Measurements from ENCODE around the gene HEG1.

Gene HEG1

DNA sequence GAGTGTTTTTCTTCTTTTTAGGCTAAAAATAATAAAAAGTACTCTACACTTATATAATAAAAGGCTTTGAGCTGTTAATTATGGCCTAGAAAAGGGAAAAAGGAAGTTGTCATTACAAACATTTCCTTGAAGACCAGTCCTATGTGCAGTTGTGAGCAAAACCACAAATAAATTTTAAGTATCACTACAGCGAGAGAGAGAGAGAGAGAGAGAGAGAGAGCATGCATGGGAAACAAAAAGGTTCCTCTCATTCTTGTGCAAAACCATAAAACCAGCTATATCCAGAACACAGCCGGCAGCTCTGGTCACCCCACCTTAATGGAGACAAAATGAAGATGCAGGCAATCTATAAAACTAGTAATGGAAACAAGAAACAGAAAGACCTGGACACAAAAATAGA lies 33.6 kb downstream of the HEG1 start:
- Histone ChIP-seq H3K27ac (replicated peaks) (no peak overlapping the region), H3K27me3 (ENCODE audit: insufficient read depth, poor library complexity, severe bottlenecking) (peaks cover 12% of the 10 kb centered on the region), H3K4me3 (replicated peaks; ENCODE audit: insufficient read depth, low read length) (no peak overlapping the region)
- TF ChIP-seq SPI1 (IDR thresholded peaks at IDR 0.05; ENCODE audit: borderline replicate concordance, low read depth) (no peak), POLR2AphosphoS5 (IDR thresholded peaks at IDR 0.05; ENCODE audit: low read depth) (no peak), GABPA (IDR thresholded peaks at IDR 0.05; ENCODE audit: low read depth) (no peak)
- TF ChIP-seq, protein P1, sequence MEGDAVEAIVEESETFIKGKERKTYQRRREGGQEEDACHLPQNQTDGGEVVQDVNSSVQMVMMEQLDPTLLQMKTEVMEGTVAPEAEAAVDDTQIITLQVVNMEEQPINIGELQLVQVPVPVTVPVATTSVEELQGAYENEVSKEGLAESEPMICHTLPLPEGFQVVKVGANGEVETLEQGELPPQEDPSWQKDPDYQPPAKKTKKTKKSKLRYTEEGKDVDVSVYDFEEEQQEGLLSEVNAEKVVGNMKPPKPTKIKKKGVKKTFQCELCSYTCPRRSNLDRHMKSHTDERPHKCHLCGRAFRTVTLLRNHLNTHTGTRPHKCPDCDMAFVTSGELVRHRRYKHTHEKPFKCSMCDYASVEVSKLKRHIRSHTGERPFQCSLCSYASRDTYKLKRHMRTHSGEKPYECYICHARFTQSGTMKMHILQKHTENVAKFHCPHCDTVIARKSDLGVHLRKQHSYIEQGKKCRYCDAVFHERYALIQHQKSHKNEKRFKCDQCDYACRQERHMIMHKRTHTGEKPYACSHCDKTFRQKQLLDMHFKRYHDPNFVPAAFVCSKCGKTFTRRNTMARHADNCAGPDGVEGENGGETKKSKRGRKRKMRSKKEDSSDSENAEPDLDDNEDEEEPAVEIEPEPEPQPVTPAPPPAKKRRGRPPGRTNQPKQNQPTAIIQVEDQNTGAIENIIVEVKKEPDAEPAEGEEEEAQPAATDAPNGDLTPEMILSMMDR (IDR thresholded peaks at IDR 0.05; ENCODE audit: insufficient read depth, low read length): no peak
- TF ChIP-seq, protein P2, sequence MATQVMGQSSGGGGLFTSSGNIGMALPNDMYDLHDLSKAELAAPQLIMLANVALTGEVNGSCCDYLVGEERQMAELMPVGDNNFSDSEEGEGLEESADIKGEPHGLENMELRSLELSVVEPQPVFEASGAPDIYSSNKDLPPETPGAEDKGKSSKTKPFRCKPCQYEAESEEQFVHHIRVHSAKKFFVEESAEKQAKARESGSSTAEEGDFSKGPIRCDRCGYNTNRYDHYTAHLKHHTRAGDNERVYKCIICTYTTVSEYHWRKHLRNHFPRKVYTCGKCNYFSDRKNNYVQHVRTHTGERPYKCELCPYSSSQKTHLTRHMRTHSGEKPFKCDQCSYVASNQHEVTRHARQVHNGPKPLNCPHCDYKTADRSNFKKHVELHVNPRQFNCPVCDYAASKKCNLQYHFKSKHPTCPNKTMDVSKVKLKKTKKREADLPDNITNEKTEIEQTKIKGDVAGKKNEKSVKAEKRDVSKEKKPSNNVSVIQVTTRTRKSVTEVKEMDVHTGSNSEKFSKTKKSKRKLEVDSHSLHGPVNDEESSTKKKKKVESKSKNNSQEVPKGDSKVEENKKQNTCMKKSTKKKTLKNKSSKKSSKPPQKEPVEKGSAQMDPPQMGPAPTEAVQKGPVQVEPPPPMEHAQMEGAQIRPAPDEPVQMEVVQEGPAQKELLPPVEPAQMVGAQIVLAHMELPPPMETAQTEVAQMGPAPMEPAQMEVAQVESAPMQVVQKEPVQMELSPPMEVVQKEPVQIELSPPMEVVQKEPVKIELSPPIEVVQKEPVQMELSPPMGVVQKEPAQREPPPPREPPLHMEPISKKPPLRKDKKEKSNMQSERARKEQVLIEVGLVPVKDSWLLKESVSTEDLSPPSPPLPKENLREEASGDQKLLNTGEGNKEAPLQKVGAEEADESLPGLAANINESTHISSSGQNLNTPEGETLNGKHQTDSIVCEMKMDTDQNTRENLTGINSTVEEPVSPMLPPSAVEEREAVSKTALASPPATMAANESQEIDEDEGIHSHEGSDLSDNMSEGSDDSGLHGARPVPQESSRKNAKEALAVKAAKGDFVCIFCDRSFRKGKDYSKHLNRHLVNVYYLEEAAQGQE (IDR thresholded peaks at IDR 0.05; ENCODE audit: insufficient replicate concordance, low read depth): no peak
- DNase-seq (ENCODE audit: low read depth in 1 of 2, low spot score in 1 of 2): no peak

DNA sequence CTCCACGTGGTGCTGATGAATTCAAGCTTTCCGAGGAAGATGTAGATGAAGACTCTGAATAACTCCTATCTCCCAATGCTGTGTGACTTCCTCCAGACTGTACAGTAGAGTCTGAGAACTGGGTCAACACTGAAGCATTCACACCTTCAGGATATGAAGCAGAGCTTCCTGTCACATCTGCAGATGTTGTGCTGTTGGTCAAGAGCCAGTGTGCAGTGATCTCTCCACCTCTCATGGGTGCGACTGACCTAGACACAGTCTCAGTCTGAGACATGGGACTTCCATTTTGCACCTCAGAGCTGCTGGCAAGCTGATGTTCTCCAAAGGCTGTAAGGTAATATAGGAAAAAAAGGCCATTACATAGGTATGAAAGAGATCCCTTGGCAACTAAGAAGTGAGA lies 36.5 kb downstream of the HEG1 start:
- no peak for DNase-seq (ENCODE audit: low read depth in 1 of 2, low spot score in 1 of 2)
- no peak for TF ChIP-seq GABPA (IDR thresholded peaks at IDR 0.05; ENCODE audit: low read depth)
- TF ChIP-seq SPI1 (IDR thresholded peaks at IDR 0.05; ENCODE audit: borderline replicate concordance, low read depth): no peak
- TF ChIP-seq POLR2AphosphoS5 (IDR thresholded peaks at IDR 0.05; ENCODE audit: low read depth): no peak
- TF ChIP-seq, protein P1 (IDR thresholded peaks at IDR 0.05; ENCODE audit: insufficient read depth, low read length): no peak
- TF ChIP-seq, protein P2 (IDR thresholded peaks at IDR 0.05; ENCODE audit: insufficient replicate concordance, low read depth): no peak
- no peak overlapping the region for H3K4me3 ChIP-seq (replicated peaks; ENCODE audit: insufficient read depth, low read length)
- H3K27me3 ChIP-seq (ENCODE audit: insufficient read depth, poor library complexity, severe bottlenecking): peaks cover 7% of the 10 kb centered on the region
- no peak overlapping the region for H3K27ac ChIP-seq (replicated peaks)

DNA sequence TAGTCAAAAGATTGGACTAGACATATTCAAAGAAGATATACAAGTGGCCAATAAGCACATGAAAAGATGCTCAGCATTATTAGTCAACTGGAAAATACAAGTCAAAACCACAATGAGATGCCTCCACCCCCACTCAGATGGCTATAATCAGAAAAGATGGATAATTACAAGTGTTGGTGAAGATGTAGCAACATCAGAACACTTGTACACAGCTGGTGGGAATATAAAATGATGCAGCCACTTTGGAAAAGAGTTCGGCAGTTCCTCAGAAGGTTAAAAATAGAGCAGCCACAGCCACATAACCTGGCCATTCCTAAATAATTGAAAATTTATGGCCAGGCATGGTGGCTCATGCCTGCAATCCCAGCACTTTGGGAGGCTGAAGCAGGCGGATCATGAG lies 38.4 kb downstream of the HEG1 start:
- no peak for DNase-seq (ENCODE audit: low read depth in 1 of 2, low spot score in 1 of 2)
- TF ChIP-seq POLR2AphosphoS5 (IDR thresholded peaks at IDR 0.05; ENCODE audit: low read depth): no peak
- TF ChIP-seq, protein P2 (IDR thresholded peaks at IDR 0.05; ENCODE audit: insufficient replicate concordance, low read depth): no peak
- no peak for TF ChIP-seq GABPA (IDR thresholded peaks at IDR 0.05; ENCODE audit: low read depth)
- TF ChIP-seq, protein P1 (IDR thresholded peaks at IDR 0.05; ENCODE audit: insufficient read depth, low read length): no peak
- TF ChIP-seq SPI1 (IDR thresholded peaks at IDR 0.05; ENCODE audit: borderline replicate concordance, low read depth): no peak
- H3K27me3 ChIP-seq (ENCODE audit: insufficient read depth, poor library complexity, severe bottlenecking): no peaks in the 10 kb centered on the region
- no peak overlapping the region for H3K4me3 ChIP-seq (replicated peaks; ENCODE audit: insufficient read depth, low read length)
- no peak overlapping the region for H3K27ac ChIP-seq (replicated peaks)

Measured in HL-60 (cell line).